ENCODE data around the gene HYAL1. TPM values are rescaled to one million over a fixed set of nuclear protein-coding genes. Genes with fewer than 3 reads are reported as not detected.

HYAL1 gene
- total RNA-seq, 1 experiment from 2014 or later: 1.1 TPM

DNA sequence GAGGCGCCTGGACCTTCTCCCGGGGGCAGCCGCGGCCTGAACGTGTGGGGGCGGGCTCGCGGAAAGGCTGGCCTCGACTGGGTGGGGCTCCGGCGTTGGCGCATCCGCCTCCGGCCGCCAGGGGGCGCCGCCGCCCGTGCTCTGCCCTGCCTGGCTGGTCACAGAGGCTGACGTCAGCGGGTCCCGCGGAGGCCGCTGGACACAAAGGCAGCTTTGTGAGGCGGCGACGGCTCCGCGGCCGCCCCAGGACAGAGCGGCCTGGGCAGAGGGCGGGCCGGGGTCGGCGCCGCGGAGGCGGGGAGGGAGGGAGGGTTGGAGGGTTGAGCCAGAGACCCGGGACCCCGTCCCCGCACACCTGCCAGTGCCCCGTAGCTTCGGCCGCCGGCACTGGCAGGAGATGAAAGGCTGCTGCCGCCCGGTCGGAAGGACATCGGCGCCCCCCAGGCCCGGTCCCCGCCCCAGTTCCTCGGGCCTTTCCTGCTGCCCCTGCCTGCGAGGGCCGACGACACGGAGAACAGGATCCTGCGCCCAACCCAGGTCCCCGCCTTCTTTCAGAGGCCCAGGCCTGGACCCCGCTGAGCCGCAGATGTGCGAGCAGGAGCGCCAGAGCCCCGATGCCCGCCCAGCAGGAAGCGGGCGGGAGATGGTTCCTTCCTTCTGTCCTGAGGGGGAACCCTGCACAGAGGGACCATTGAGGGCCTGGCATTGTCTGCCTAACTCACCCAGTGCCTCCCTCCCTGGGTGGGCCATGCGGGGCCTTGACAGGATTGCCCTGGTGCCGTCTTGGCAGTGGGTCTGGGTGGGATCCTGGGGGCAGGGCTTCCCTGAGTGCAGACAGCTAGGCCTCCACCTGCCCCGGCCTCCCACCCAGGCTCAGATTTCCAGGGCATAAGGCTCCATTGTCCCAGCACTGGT is 43.1 kb downstream of the HYAL1 start:
- peak; percentile 94 for DNase-seq (ENCODE audit: low read depth, low spot score)
- in situ Hi-C loops (cut with HindIII; ENCODE audit: low pct_unique_long_range_greater_than_20kb, low sequenced_read_pairs): no loop called here

DNA sequence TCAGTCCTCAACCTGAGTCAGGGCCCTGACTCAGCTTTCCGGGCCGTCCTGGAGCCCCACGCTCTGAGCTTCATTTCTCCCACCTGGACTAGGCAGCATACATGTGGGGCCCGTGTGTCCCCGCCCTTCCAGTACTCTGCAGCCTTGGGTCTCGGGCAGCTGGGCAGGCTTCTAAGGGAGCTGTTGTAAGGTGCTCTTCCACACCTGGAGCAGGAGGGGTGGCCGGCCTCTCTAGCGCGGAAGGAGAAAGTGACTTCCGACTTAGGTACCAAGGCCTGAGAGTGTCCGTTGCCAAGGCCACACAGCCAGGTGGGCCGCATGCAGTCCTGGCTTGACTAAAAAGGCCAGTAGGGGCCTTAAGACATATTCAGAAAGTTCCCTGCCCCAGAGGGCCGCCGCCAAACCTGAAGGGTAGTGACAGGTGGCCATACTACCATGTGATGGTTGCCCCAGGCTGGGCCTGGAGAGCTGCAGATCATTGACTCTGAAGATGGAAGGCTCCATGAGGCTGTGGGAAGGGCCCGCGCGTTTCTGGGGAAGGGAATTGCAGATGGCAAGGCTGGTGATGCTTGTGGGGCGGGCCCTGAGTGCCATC is 43.8 kb downstream of the HYAL1 start:
- in situ Hi-C loops (cut with HindIII; ENCODE audit: low pct_unique_long_range_greater_than_20kb, low sequenced_read_pairs): no loop called here

DNA sequence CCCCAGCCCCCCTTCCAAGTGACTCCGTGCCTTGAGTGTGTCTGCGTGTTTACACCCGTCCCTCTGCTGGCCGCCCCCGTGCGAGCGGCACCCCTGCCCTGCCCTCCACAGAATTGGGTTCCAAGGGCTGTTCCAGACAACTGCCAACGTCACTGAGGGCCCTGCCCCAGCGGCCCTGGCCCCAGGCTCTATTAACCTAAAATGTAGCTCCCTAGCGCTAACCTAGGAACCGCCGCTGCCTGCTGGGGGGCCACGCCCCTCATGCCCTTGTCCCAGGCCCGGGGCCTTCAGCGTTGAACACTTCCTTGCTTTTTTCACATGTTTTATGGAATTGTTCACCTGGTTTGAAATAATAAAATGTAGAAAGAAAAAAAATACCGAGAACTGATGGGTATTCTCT is 44.4 kb downstream of the HYAL1 start:
- no peak for DNase-seq (ENCODE audit: low read depth, low spot score)
- in situ Hi-C loops (cut with HindIII; ENCODE audit: low pct_unique_long_range_greater_than_20kb, low sequenced_read_pairs): no loop called here

More for the DNA sequence above, 43.8 kb downstream of the HYAL1 start:
- no peak for DNase-seq (ENCODE audit: low read depth, low spot score)

DNA sequence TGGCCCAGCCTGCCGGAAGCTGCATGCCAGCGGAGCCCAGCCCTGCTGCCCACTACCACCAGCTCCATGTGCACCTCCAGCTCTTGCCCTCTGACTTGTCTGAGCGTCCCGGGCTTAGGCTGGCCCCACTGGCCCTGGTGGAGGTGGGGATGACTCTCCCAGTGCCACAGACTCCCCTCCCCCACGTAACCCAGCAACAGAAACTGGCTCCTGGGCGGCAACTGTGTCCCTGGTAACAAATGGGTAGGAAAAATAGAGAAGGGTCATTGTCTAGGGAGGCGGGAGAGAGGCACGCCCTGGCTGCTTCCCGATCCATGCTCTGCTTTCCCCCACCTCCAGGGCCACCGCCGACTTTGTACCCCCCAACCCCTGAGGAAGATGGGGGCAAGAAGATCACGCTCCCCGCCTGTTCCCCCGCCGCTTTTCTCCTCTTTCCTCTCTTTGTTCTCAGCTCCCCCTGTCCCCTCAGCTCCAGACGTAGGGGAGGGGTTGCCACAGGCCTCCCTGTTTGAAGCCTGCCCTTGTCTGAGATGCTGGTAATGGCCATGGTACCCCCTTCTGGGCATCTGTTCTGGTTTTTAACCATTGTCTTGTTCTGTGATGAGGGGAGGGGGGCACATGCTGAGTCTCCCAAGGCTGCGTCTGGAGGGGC is 45.2 kb downstream of the HYAL1 start:
- in situ Hi-C loops (cut with HindIII; ENCODE audit: low pct_unique_long_range_greater_than_20kb, low sequenced_read_pairs): no loop called here
- DNase-seq (ENCODE audit: low read depth, low spot score): no peak

DNA sequence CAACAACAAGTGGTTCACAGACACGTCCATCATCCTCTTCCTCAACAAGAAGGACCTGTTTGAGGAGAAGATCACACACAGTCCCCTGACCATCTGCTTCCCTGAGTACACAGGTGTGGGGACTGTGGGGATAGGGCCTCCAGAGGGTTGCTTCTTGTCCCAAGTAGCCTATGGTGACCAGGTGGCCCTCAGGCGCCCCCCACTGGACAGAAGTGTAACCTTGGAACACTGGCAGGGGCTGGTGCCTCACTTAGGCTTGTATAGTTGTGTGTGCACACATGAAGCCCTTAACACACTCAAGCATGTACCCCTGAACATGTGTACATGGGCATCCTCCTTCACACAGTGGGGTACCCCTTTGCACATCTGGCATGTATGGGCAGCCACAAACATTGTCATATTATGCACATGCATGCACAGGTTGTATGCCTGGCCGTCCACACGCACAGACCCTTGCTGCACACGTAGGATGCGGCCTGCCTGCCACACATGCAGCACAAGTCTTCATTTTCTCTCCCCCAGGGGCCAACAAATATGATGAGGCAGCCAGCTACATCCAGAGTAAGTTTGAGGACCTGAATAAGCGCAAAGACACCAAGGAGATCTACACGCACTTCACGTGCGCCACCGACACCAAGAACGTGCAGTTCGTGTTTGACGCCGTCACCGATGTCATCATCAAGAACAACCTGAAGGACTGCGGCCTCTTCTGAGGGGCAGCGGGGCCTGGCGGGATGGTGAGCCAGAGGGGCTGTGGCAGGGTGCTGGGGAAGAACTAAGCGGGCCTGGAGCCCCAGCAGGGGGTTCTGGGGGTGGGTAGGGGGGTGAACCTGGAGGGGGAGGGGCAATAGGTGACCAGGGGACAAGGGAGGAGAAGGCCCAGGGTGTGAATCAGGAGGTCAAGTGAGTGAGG is 46.1 kb downstream of the HYAL1 start:
- peak; percentile 59 for DNase-seq (ENCODE audit: low read depth, low spot score)
- in situ Hi-C loops (cut with HindIII; ENCODE audit: low pct_unique_long_range_greater_than_20kb, low sequenced_read_pairs): no loop called here

DNA sequence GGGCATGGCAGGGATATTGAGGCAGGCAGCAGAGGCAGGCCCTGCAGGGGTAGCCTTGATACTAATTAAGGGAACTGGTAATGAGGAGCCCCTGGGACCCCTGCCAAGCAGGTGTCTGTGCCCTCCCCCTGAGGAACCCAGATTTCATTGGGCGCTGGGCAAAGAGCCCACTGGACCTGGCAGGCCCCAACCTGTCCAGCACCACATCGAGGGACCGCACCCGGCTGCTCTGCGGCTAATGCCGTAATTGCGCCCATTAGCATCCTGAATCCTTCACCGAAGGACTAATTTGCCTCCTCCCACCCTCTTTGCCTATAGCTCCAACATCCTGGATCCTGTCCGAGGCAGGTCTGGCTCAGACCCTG is 48.1 kb downstream of the HYAL1 start:
- in situ Hi-C loops (cut with HindIII; ENCODE audit: low pct_unique_long_range_greater_than_20kb, low sequenced_read_pairs): no loop called here

DNA sequence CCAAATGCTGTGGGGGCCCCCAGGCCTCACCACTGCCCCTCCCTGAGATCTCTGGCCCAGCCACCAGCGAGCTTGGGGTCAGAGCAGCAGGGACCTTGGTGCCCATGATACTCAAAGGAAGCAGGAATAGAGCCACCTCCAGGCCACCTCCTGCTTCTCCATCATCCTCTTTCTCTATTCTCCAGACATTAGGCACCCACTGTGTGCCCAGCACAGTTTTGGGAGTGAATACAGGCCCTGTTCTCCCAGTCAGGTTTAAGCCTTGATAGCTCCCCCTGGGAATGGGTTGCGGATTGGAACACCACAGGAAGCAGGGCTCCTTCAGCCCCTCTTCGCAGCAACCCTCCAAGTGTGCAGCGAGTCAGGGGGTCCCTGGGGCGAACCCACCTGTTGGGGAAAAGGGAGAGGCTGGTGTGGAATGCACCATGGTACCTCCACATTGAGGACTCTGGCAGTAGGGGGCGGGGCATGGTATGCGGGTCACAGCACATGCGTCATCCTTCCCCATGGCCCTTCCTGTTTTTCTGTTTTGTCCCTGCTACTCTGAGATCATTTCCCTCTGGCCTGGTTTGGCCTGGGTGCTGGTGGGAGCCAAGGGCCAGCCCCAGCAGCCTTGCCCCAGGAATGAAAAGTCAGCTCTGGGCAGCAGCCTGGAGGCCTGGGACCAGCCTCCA is 48.7 kb downstream of the HYAL1 start:
- no peak for DNase-seq (ENCODE audit: low read depth, low spot score)
- in situ Hi-C loops (cut with HindIII; ENCODE audit: low pct_unique_long_range_greater_than_20kb, low sequenced_read_pairs): no loop called here

More for the DNA sequence above, 48.1 kb downstream of the HYAL1 start:
- no peak for DNase-seq (ENCODE audit: low read depth, low spot score)

DNA sequence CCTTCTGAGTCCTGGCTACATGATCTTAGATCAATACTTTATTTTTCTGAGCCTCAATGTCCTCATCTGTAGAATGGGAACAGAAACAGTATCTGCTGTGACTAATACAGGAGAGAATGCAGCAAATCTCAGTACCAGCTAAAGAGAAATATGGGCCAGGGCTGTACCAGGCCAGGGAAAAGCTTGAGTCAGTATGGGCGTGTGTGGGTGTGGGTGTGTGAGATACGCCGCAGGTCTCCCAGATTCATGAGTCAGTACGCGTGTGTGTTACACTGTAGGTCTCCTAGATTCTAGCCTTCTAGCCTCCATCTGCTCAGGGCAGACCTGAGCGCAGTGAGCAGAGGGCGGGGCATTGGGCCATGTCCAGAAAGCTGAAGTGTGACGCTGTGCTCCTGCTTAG is 52.2 kb downstream of the HYAL1 start:
- no peak for DNase-seq (ENCODE audit: low read depth, low spot score)
- in situ Hi-C loops (cut with HindIII; ENCODE audit: low pct_unique_long_range_greater_than_20kb, low sequenced_read_pairs): no loop called here

DNA sequence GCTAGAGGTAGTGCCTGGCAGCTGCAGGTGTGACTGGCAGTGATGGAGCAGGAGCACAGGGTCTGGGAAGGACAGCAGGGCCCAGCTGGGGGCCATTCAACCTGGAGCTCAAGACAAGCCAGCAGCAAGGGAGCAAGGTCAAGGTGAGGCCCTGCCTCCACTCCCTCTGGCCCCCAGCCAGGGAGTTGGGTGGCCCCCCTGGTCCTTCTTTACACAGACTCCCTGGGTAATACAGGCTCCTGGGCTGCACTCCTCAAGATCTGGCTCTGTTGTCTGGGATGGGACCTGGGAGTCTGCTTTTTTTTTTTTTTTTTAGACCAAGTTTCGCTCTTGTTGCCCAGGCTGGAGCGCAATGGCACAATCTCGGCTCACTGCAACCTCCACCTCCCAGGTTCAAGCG is 52.9 kb downstream of the HYAL1 start:
- in situ Hi-C loops (cut with HindIII; ENCODE audit: low pct_unique_long_range_greater_than_20kb, low sequenced_read_pairs): no loop called here
- DNase-seq (ENCODE audit: low read depth, low spot score): no peak

Other genes starting within 250 kb of the HYAL1 start
- gene RBM5, start 214.7 kb downstream of the HYAL1 start, total RNA-seq (2014; rRNA removed; shearing (Covaris generic)): 95.6 and 106 TPM in 2 replicates
- 1.5 and 2.5 TPM in 2 replicates for gene SEMA3F, start 148.2 kb downstream of the HYAL1 start, total RNA-seq (2014; rRNA removed; shearing (Covaris generic))
- gene GNAT1, start 112.0 kb downstream of the HYAL1 start, total RNA-seq (2014; rRNA removed; shearing (Covaris generic)): not detected in 2 replicates
- 0.13 and 0.42 TPM in 2 replicates for gene SLC38A3, start 98.3 kb downstream of the HYAL1 start, total RNA-seq (2014; rRNA removed; shearing (Covaris generic))
- 73.8 and 77.3 TPM in 2 replicates for gene GNAI2, start 67.4 kb downstream of the HYAL1 start, total RNA-seq (2014; rRNA removed; shearing (Covaris generic))
- 0.85 and 0.96 TPM in 2 replicates for gene SEMA3B, start 34.4 kb downstream of the HYAL1 start, total RNA-seq (2014; rRNA removed; shearing (Covaris generic))
- gene LSMEM2, start 24.5 kb downstream of the HYAL1 start, total RNA-seq (2014; rRNA removed; shearing (Covaris generic)): not detected in 2 replicates
- 80.5 and 80.7 TPM in 2 replicates for gene IFRD2, start 11.1 kb downstream of the HYAL1 start, total RNA-seq (2014; rRNA removed; shearing (Covaris generic))
- 4.1 and 5.7 TPM in 2 replicates for gene HYAL3, start 4.2 kb downstream of the HYAL1 start, total RNA-seq (2014; rRNA removed; shearing (Covaris generic))
- 4.2 and 4.6 TPM in 2 replicates for gene NAA80, start 4.2 kb downstream of the HYAL1 start, total RNA-seq (2014; rRNA removed; shearing (Covaris generic))
- gene HYAL2, start 19.2 kb upstream of the HYAL1 start, total RNA-seq (2014; rRNA removed; shearing (Covaris generic)): 78.5 and 86.4 TPM in 2 replicates
- gene TUSC2, start 24.6 kb upstream of the HYAL1 start, total RNA-seq (2014; rRNA removed; shearing (Covaris generic)): 32.4 and 34.4 TPM in 2 replicates
- 8.3 and 9.3 TPM in 2 replicates for gene RASSF1, start 37.3 kb upstream of the HYAL1 start, total RNA-seq (2014; rRNA removed; shearing (Covaris generic))
- gene ZMYND10, start 42.2 kb upstream of the HYAL1 start, total RNA-seq (2014; rRNA removed; shearing (Covaris generic)): 0.61 TPM in 1 of 2 replicates, not detected in the other
- 21.9 and 24.3 TPM in 2 replicates for gene NPRL2, start 47.2 kb upstream of the HYAL1 start, total RNA-seq (2014; rRNA removed; shearing (Covaris generic))
- gene CYB561D2, start 47.3 kb upstream of the HYAL1 start, total RNA-seq (2014; rRNA removed; shearing (Covaris generic)): 31.6 and 42.1 TPM in 2 replicates
- gene TMEM115, start 55.9 kb upstream of the HYAL1 start, total RNA-seq (2014; rRNA removed; shearing (Covaris generic)): 40.8 and 45.5 TPM in 2 replicates
- gene CACNA2D2, start 200.1 kb upstream of the HYAL1 start, total RNA-seq (2014; rRNA removed; shearing (Covaris generic)): 0.21 and 0.80 TPM in 2 replicates

Data from SK-MEL-5 (cell line).